H9 (cell line): ENCODE data around the gene SDK1. TPM values are rescaled to one million over a fixed set of nuclear protein-coding genes. Genes with fewer than 3 reads are reported as not detected.

ENCODE experiments used
- DNase-seq: peaks from one replicate; pipeline ENCODE4 v3.0.0-alpha.2; 2017
- H2AFZ ChIP-seq: one replicate; pipeline ENCODE4 v1.6.1; 2013; ENCODE audit warnings: mild to moderate bottlenecking, low read length, control low read depth, moderate library complexity
- H2AK5ac ChIP-seq: 2 replicates; pipeline ENCODE4 v1.6.1; 2013; ENCODE audit warnings: low read length, control low read depth, mixed read lengths; ENCODE audit not compliant: insufficient read length
- H2BK120ac ChIP-seq: one replicate; pipeline ENCODE4 v1.6.1; 2013; ENCODE audit warnings: low read depth, mild to moderate bottlenecking, low read length, control low read depth, inconsistent platforms; ENCODE audit not compliant: poor library complexity, severe bottlenecking
- H2BK12ac ChIP-seq: 2 replicates; pipeline ENCODE4 v1.6.1; 2013; ENCODE audit warnings: low read length, control low read depth, mixed read lengths, low read depth; ENCODE audit not compliant: insufficient read length
- H2BK15ac ChIP-seq: 2 replicates; pipeline ENCODE4 v1.6.1; 2013; ENCODE audit warnings: low read depth, low read length, control low read depth
- H2BK20ac ChIP-seq: one replicate; pipeline ENCODE4 v1.6.1; 2013; ENCODE audit warnings: low read depth, mild to moderate bottlenecking, low read length, control low read depth, inconsistent platforms; ENCODE audit not compliant: poor library complexity, severe bottlenecking
- H2BK5ac ChIP-seq: 2 replicates; pipeline ENCODE4 v1.6.1; 2013; ENCODE audit warnings: low read length, control low read depth, mixed read lengths; ENCODE audit not compliant: insufficient read length
- H3K14ac ChIP-seq: 2 replicates; pipeline ENCODE4 v1.6.1; 2013; ENCODE audit warnings: low read length, control low read depth; ENCODE audit not compliant: insufficient read depth
- H3K18ac ChIP-seq: 2 replicates; pipeline ENCODE4 v1.6.1; 2013; ENCODE audit warnings: low read depth, mild to moderate bottlenecking, mixed read lengths, low read length, control low read depth; ENCODE audit not compliant: insufficient read length
- H3K23ac ChIP-seq: 2 replicates; pipeline ENCODE4 v1.6.1; 2013; ENCODE audit warnings: low read length, control low read depth, mixed read lengths, low read depth; ENCODE audit not compliant: insufficient read length
- H3K23me2 ChIP-seq: 2 replicates; pipeline ENCODE4 v1.6.1; 2013; ENCODE audit warnings: low read depth, mild to moderate bottlenecking, mixed read lengths, low read length, control low read depth; ENCODE audit not compliant: insufficient read length, poor library complexity, severe bottlenecking
- H3K27ac ChIP-seq: 2 replicates; pipeline ENCODE4 v1.5.1; 2013; ENCODE audit warnings: low read length, control low read depth, mixed read lengths, low read depth; ENCODE audit not compliant: insufficient read length
- H3K27me3 ChIP-seq: 2 replicates; pipeline ENCODE4 v1.6.1; 2013; ENCODE audit warnings: low read length, control low read depth, inconsistent platforms; ENCODE audit not compliant: insufficient read depth
- H3K4ac ChIP-seq: 2 replicates; pipeline ENCODE4 v1.6.1; 2013; ENCODE audit warnings: low read depth, mild to moderate bottlenecking, control low read depth, inconsistent platforms, low read length, moderate library complexity
- H3K4me1 ChIP-seq: 2 replicates; pipeline ENCODE4 v1.6.1; 2013; ENCODE audit warnings: low read length, control low read depth, inconsistent platforms; ENCODE audit not compliant: insufficient read depth
- H3K4me2 ChIP-seq: 2 replicates; pipeline ENCODE4 v1.6.1; 2013; ENCODE audit warnings: low read length, control low read depth, mixed read lengths; ENCODE audit not compliant: insufficient read length, insufficient read depth
- H3K56ac ChIP-seq: 2 replicates; pipeline ENCODE4 v1.6.1; 2013; ENCODE audit warnings: low read depth, mild to moderate bottlenecking, mixed read lengths, low read length, control low read depth; ENCODE audit not compliant: insufficient read length
- H3K79me1 ChIP-seq: 2 replicates; pipeline ENCODE4 v1.6.1; 2013; ENCODE audit warnings: low read depth, mild to moderate bottlenecking, moderate library complexity, low read length, control low read depth, inconsistent platforms; ENCODE audit not compliant: insufficient read depth, poor library complexity, severe bottlenecking
- H3K79me2 ChIP-seq: 2 replicates; pipeline ENCODE4 v1.6.1; 2013; ENCODE audit warnings: low read length, control low read depth, inconsistent platforms; ENCODE audit not compliant: insufficient read depth
- H3K9ac ChIP-seq: 2 replicates; pipeline ENCODE4 v1.6.1; 2013; ENCODE audit warnings: low read length, control low read depth, mixed read lengths; ENCODE audit not compliant: insufficient read length; ENCODE audit errors: extremely low read depth
- H3K9me3 ChIP-seq: one replicate; pipeline ENCODE4 v1.6.1; 2013; ENCODE audit warnings: low read depth, low read length, inconsistent platforms; ENCODE audit not compliant: control insufficient read depth
- H3T11ph ChIP-seq: one replicate; pipeline ENCODE4 v1.6.1; 2013; ENCODE audit warnings: mild to moderate bottlenecking, low read length, control low read depth, inconsistent platforms
- H4K20me1 ChIP-seq: one replicate; pipeline ENCODE4 v1.6.1; 2013; ENCODE audit not compliant: control insufficient read depth, insufficient read length, insufficient read depth
- H4K5ac ChIP-seq: 2 replicates; pipeline ENCODE4 v1.6.1; 2013; ENCODE audit warnings: low read depth, mild to moderate bottlenecking, mixed read lengths, low read length, control low read depth; ENCODE audit not compliant: insufficient read length
- H4K8ac ChIP-seq: replicated peaks from 2 replicates; pipeline ENCODE4 v1.6.1; 2013; ENCODE audit warnings: low read length, control low read depth, mixed read lengths, low read depth; ENCODE audit not compliant: insufficient read length
- H4K91ac ChIP-seq: 2 replicates; pipeline ENCODE4 v1.6.1; 2013; ENCODE audit warnings: low read depth, mild to moderate bottlenecking, moderate library complexity, mixed read lengths, low read length, control low read depth; ENCODE audit not compliant: insufficient read length
- H3K27ac Mint-ChIP-seq, 3 experiments: 2 replicates in 2 of 3; 3 replicates in 1 of 3; pipeline ENCODE4 v1.8.0; 2020 to 2021; ENCODE audit warnings: mixed read lengths in 3 of 3, mild to moderate bottlenecking in 1 of 3, moderate library complexity in 1 of 3
- H3K27me3 Mint-ChIP-seq: 2 replicates; pipeline ENCODE4 v1.8.0; 2021; ENCODE audit warnings: low read depth, mild to moderate bottlenecking, moderate library complexity, mixed read lengths
- H3K36me3 Mint-ChIP-seq, 3 experiments: 2 replicates in 2 of 3; 3 replicates in 1 of 3; pipeline ENCODE4 v1.8.0; 2020 to 2021; ENCODE audit warnings: low read depth in 3 of 3, mixed read lengths in 3 of 3; ENCODE audit not compliant: insufficient read depth in 1 of 3
- H3K4me1 Mint-ChIP-seq, 2 experiments: 2 replicates each; pipeline ENCODE4 v1.8.0; 2020; ENCODE audit warnings: mixed read lengths in 2 of 2
- H3K4me3 Mint-ChIP-seq, 2 experiments: 2 replicates in 1 of 2; 3 replicates in 1 of 2; pipeline ENCODE4 v1.8.0; 2020 to 2021; ENCODE audit warnings: mild to moderate bottlenecking in 2 of 2, mixed read lengths in 2 of 2, moderate library complexity in 1 of 2
- H3K9me3 Mint-ChIP-seq, 2 experiments: 2 replicates in 1 of 2; 3 replicates in 1 of 2; pipeline ENCODE4 v1.8.0; 2020; ENCODE audit warnings: mild to moderate bottlenecking in 2 of 2, mixed read lengths in 2 of 2, moderate library complexity in 1 of 2
- CTCF ChIP-seq: fragments of 200-600 bp; sonication (generic); conservative IDR thresholded peaks from 3 replicates; pipeline ENCODE4 v1.8.0; 2021; ENCODE audit warnings: antibody characterized with exemption, mild to moderate bottlenecking
- WGBS: extraction: QIAGEN DNeasy Blood & Tissue Kit; methylation state at CpG from one replicate; pipeline ENCODE4 v1.1.7; 2013; ENCODE audit warnings: missing lambda C conversion rate, low lambda C conversion rate, mixed read lengths; ENCODE audit not compliant: insufficient read length; ENCODE audit errors: extremely low coverage; 5-methylcytosine and 5-hydroxymethylcytosine counted together
- total RNA-seq: library from RNA; stranded (reverse); gene quantifications from 2 replicates; pipeline ENCODE4 v1.2.1, GENCODE V29; 2021

The SDK1 gene
- total RNA-seq, 1 experiment from 2014 or later, result 8.7 TPM

GRCh38 chr7:3438352-3438751 is 137.3 kb downstream of the SDK1 start:
- TF ChIP-seq CTCF, result no peak
- H3K27ac Mint-ChIP-seq, result no peak overlapping the region
- Histone ChIP-seq H3K14ac (no peak overlapping the region), H2AFZ (no peak overlapping the region), H3K27ac (no peak overlapping the region), H2BK15ac (no peak overlapping the region), H2BK20ac (no peak overlapping the region), H2AK5ac (no peak overlapping the region), H3K23me2 (no peaks in the 10 kb centered on the region), H4K5ac (no peak overlapping the region), H3K23ac (no peak overlapping the region), H3K56ac (no peak overlapping the region), H2BK5ac (no peak overlapping the region), H2BK12ac (no peak overlapping the region), H3K27me3 (no peaks in the 10 kb centered on the region), H3K79me2 (no peaks in the 10 kb centered on the region), H3K18ac (no peak overlapping the region), H3K9me3 (no peaks in the 10 kb centered on the region), H3K9ac (no peak overlapping the region), H3K79me1 (no peaks in the 10 kb centered on the region), H3K4me2 (no peak overlapping the region), H3K4me1 (no peaks in the 10 kb centered on the region), H4K91ac (no peak overlapping the region), H2BK120ac (no peak overlapping the region), H3K4ac (no peak overlapping the region), H4K20me1 (no peaks in the 10 kb centered on the region), H4K8ac (no peak overlapping the region), H3T11ph (no peak overlapping the region)
- H3K36me3 Mint-ChIP-seq, result no peaks in the 10 kb centered on the region
- DNase-seq, result no peak
- no peaks in the 10 kb centered on the region for H3K27me3 Mint-ChIP-seq
- no peak overlapping the region for H3K4me3 Mint-ChIP-seq
- H3K9me3 Mint-ChIP-seq, result no peaks in the 10 kb centered on the region
- peaks cover 4 to 9% of the 10 kb centered on the region in 2 experiments; a peak in 3 of 4 replicates for H3K4me1 Mint-ChIP-seq
- WGBS, result no CpG with 5 or more reads among the region's 4 CpGs
